Anterior cingulate cortex (tissue), 58 donors: ENCODE measurements around the gene ECE2.

Experiments used
- DNase-seq, 58 donors: peaks; one replicate each; lab custom pipeline; 2025; lab: John Stamatoyannopoulos, UW

The ECE2 gene

GRCh38 chr3:184275961-184276910 is at the start of gene ECE2:
Gene ECE2 (plus strand): TSS chr3:184276022. CDS start chr3:184276154, 132 bp downstream.
- peak in 1 of 58 donors; percentile 19 for DNase-seq

GRCh38 chr3:184227481-184227935 is 48.3 kb upstream of the ECE2 start:
- peak in 2 of 58 donors; percentile 4 to 12 for DNase-seq

- peak in 2 of 58 donors; percentile 18 to 36 for DNase-seq
Measured at GRCh38 chr3:184228376-184229137, 47.3 kb upstream of the ECE2 start.

GRCh38 chr3:184229394-184230080 is 46.3 kb upstream of the ECE2 start, which contains the start of gene VWA5B2:
Gene VWA5B2 (plus strand): TSS chr3:184229585. CDS start chr3:184230529, 944 bp downstream.
- DNase-seq: peak in 39 of 58 donors; percentile 11 to 83 (median 41)

GRCh38 chr3:184230081-184230602 is 45.7 kb upstream of the ECE2 start:
- no peak for DNase-seq

GRCh38 chr3:184230603-184231528 is 45.0 kb upstream of the ECE2 start:
- peak in 6 of 58 donors; percentile 12 to 31 (median 18) for DNase-seq

GRCh38 chr3:184231671-184232070 is 44.2 kb upstream of the ECE2 start:
- DNase-seq: no peak

- no peak for DNase-seq
Measured at GRCh38 chr3:184233127-184233843, 42.5 kb upstream of the ECE2 start.

- DNase-seq: peak in 35 of 58 donors; percentile 6 to 68 (median 34)
Measured at GRCh38 chr3:184234224-184234623, 41.6 kb upstream of the ECE2 start.

- DNase-seq: no peak
Measured at GRCh38 chr3:184234671-184235380, 41.0 kb upstream of the ECE2 start.

- DNase-seq: no peak
Measured at GRCh38 chr3:184235381-184236032, 40.3 kb upstream of the ECE2 start.

GRCh38 chr3:184236033-184236410 is 39.8 kb upstream of the ECE2 start:
- DNase-seq: no peak

GRCh38 chr3:184236636-184237035 is 39.2 kb upstream of the ECE2 start:
- DNase-seq: no peak

- DNase-seq: no peak
Measured at GRCh38 chr3:184237211-184237610, 38.6 kb upstream of the ECE2 start.

GRCh38 chr3:184237807-184238206 is 38.0 kb upstream of the ECE2 start:
- no peak for DNase-seq

GRCh38 chr3:184238246-184238818 is 37.5 kb upstream of the ECE2 start:
- DNase-seq: no peak

- DNase-seq: no peak
Measured at GRCh38 chr3:184239221-184239620, 36.6 kb upstream of the ECE2 start.
